Measurements from ENCODE around the gene CDKL5.

The CDKL5 gene

GRCh38 chrX:18692541-18692940 is 267.1 kb downstream of the CDKL5 start:
- no peak for TF ChIP-seq FOXK2 (IDR thresholded peaks at IDR 0.05)
- DNase-seq (ENCODE audit: extremely low spot score): no peak
- POLR2A ChIA-PET: no interaction called here
- CTCF ChIA-PET: no interaction called here

GRCh38 chrX:18696653-18697052 is 271.2 kb downstream of the CDKL5 start:
- ChIA-PET POLR2A (no interaction called here), CTCF (interaction anchor here (0.7 to 0.8 kb wide), 2 partner anchors 20 to 169 kb away, joined by 3 read pairs; no protein-coding TSS in a partner anchor)
- TF ChIP-seq HDGF (IDR thresholded peaks at IDR 0.05; ENCODE audit: borderline replicate concordance) (no peak), FOXK2 (IDR thresholded peaks at IDR 0.05) (no peak), PKNOX1 (IDR thresholded peaks at IDR 0.05) (no peak), TARDBP (IDR thresholded peaks at IDR 0.05) (no peak)
- no peak for DNase-seq (ENCODE audit: extremely low spot score)

GRCh38 chrX:18698737-18699650 is 273.6 kb downstream of the CDKL5 start:
- TF ChIP-seq BHLHE40 (IDR thresholded peaks at IDR 0.05; ENCODE audit: borderline replicate concordance): no peak
- TF ChIP-seq ELF4 (IDR thresholded peaks at IDR 0.05): no peak
- no peak for TF ChIP-seq ARNT (IDR thresholded peaks at IDR 0.05)
- TF ChIP-seq PKNOX1 (IDR thresholded peaks at IDR 0.05): no peak
- TF ChIP-seq SUZ12 (IDR thresholded peaks at IDR 0.05): no peak
- TF ChIP-seq L3MBTL2 (conservative IDR thresholded peaks at IDR 0.05): no peak
- no peak for TF ChIP-seq NFRKB (IDR thresholded peaks at IDR 0.05)
- no peak for TF ChIP-seq ZNF384 (IDR thresholded peaks at IDR 0.05)
- TF ChIP-seq LEF1 (IDR thresholded peaks at IDR 0.05; ENCODE audit: borderline replicate concordance): no peak
- no peak for TF ChIP-seq SP1 (IDR thresholded peaks at IDR 0.05)
- no peak for TF ChIP-seq HDGF (IDR thresholded peaks at IDR 0.05; ENCODE audit: borderline replicate concordance)
- TF ChIP-seq CTBP1 (IDR thresholded peaks at IDR 0.05; ENCODE audit: borderline replicate concordance): no peak
- TF ChIP-seq TARDBP (IDR thresholded peaks at IDR 0.05): no peak
- no peak for TF ChIP-seq FOXM1 (IDR thresholded peaks at IDR 0.05; ENCODE audit: borderline replicate concordance)
- TF ChIP-seq FOXK2 (IDR thresholded peaks at IDR 0.05): no peak
- ChIA-PET CTCF (interaction anchor here (0.6 kb wide), 1 partner anchor 1568 kb away, joined by 3 read pairs; no protein-coding TSS in a partner anchor), POLR2A (no interaction called here)
- no peak for DNase-seq (ENCODE audit: extremely low spot score)

GRCh38 chrX:18701621-18702361 is 276.4 kb downstream of the CDKL5 start:
- TF ChIP-seq CTBP1 (IDR thresholded peaks at IDR 0.05; ENCODE audit: borderline replicate concordance) (no peak), SP1 (IDR thresholded peaks at IDR 0.05) (no peak), FOXK2 (IDR thresholded peaks at IDR 0.05) (no peak), BHLHE40 (IDR thresholded peaks at IDR 0.05; ENCODE audit: borderline replicate concordance) (no peak), ELF4 (IDR thresholded peaks at IDR 0.05) (no peak), NFRKB (IDR thresholded peaks at IDR 0.05) (no peak), FOXM1 (IDR thresholded peaks at IDR 0.05; ENCODE audit: borderline replicate concordance) (no peak), PKNOX1 (IDR thresholded peaks at IDR 0.05) (no peak), SUZ12 (IDR thresholded peaks at IDR 0.05) (no peak), HDGF (IDR thresholded peaks at IDR 0.05; ENCODE audit: borderline replicate concordance) (no peak), L3MBTL2 (conservative IDR thresholded peaks at IDR 0.05) (no peak)
- POLR2A ChIA-PET: no interaction called here
- CTCF ChIA-PET: no interaction called here
- DNase-seq (ENCODE audit: extremely low spot score): no peak

GRCh38 chrX:18702362-18703195 is 277.2 kb downstream of the CDKL5 start:
- CTCF ChIA-PET: no interaction called here
- TF ChIP-seq FOXK2 (IDR thresholded peaks at IDR 0.05) (no peak), ZNF384 (IDR thresholded peaks at IDR 0.05) (no peak)
- POLR2A ChIA-PET: no interaction called here
- DNase-seq (ENCODE audit: extremely low spot score): no peak
